GM10248 (cell line): ENCODE data around the gene CLIC6.
A peak's percentile ranks its signal among the peaks of the same experiment; 100 is the strongest.

Source experiments
- CTCF ChIA-PET: fragments of 300-600 bp; sonication (Branson Sonifier 250); formaldehyde crosslinking; extraction: SDS; loops from one replicate; lab custom pipeline; 2021; ENCODE audit warnings: antibody characterized with exemption; lab: Yijun Ruan, JAX
- POLR2A ChIA-PET: fragments of 350-650 bp; sonication (Branson Sonifier 250); formaldehyde crosslinking; extraction: SDS; loops from one replicate; lab custom pipeline; 2020; ENCODE audit warnings: antibody characterized with exemption; lab: Yijun Ruan, JAX
- DNase-seq: peaks from one replicate; pipeline ENCODE4 v3.0.0; 2012; ENCODE audit errors: extremely low spot score
- CTCF ChIP-seq: IDR thresholded peaks from 2 replicates; pipeline ENCODE4 v1.5.1; 2012; ENCODE audit warnings: mild to moderate bottlenecking, low read depth; ENCODE audit errors: extremely low read depth, missing control alignments, control extremely low read depth

Gene CLIC6

GRCh38 chr21:34744801-34745200, 76.0 kb downstream of the CLIC6 start:
- TF ChIP-seq CTCF, result no peak
- DNase-seq, result no peak
- CTCF ChIA-PET, result interaction anchor here (0.9 to 3.2 kb wide), 36 partner anchors 8 to 1286 kb away, joined by 3 to 35 read pairs (median 5); partner anchors contain the start of gene CLIC6
- POLR2A ChIA-PET, result no interaction called here

DNA sequence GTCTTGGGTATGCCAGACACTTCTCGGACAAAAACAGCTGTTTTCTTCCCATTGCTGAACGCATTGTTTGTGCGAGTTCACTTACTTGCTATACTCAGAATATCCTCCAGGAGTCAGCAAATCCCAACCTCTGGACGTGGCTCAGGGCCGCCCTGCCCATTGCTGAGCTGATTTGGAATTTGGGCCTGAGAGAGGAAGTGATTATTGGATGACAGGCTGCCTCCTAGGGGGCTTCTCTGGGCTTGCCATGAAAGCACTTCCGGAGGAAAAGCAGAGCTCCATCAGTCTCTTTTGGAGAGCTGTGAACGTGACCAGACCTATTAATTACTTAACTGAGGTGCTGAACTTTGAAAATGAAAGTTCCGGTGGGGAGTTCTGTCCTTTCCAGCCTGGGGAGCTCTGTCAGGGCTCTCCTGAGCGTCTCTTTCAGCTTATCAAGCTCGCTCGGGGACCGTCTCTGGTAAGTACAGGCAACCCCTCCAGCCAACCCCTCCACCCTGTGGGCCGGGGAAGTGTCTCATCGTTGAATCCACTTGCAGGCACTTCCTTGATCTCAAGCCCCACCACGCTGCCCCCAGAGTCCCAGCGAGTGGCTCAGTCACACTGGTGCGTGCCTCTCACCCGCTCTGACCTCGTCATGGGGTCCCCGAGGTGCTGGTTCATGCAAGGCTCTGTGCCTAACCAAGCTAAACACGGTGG, 76.9 kb downstream of the CLIC6 start:
- DNase-seq, result peak; percentile 79
- ChIA-PET POLR2A (no interaction called here), CTCF (interaction anchor here (0.6 to 3.2 kb wide), 65 partner anchors 9 to 1314 kb away, joined by 3 to 35 read pairs (median 4); partner anchors contain the start of genes CLIC6 and SETD4)
- peak; percentile 82 for TF ChIP-seq CTCF

DNA sequence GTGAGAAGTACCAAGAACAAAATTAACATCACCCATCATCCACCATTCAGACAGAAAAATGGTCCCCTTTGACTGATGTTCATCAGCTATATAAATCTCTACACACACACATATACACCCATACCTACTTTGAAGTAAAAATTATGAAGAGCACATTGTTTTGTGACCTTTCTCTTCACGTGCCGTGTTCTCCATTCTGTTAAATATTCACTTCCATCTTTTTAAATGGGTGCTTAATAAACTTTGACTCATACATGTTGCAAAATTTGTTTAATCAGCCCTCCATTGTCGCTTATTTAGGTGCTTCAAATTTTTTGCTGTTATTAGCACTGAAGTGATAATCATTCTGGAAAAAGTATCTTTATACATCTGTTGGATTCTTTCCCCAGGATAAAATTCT, 80.1 kb downstream of the CLIC6 start:
- TF ChIP-seq CTCF, result no peak
- ChIA-PET POLR2A (no interaction called here), CTCF (interaction anchor here (1.3 kb wide), 1 partner anchor 25 kb away, joined by 3 read pairs; no protein-coding TSS in a partner anchor)
- DNase-seq, result no peak

GRCh38 chr21:34754690-34755647, 86.2 kb downstream of the CLIC6 start:
- no peak for TF ChIP-seq CTCF
- ChIA-PET CTCF (interaction anchor here (1.4 kb wide), 2 partner anchors 9 to 135 kb away, joined by 3 to 6 read pairs; no protein-coding TSS in a partner anchor), POLR2A (no interaction called here)
- DNase-seq, result no peak

- DNase-seq, result no peak
- TF ChIP-seq CTCF, result no peak
- ChIA-PET POLR2A (no interaction called here), CTCF (interaction anchor here (0.8 to 5.0 kb wide), 6 partner anchors 16 to 73 kb away, joined by 3 to 35 read pairs (median 4); no protein-coding TSS in a partner anchor)
Observed at GRCh38 chr21:34761758-34762330, 93.0 kb downstream of the CLIC6 start.

GRCh38 chr21:34762786-34763185, 94.0 kb downstream of the CLIC6 start:
- CTCF ChIA-PET, result interaction anchor here (0.8 to 5.0 kb wide), 3 partner anchors 17 to 40 kb away, joined by 3 to 35 read pairs (median 6); no protein-coding TSS in a partner anchor
- POLR2A ChIA-PET, result no interaction called here
- DNase-seq, result no peak
- TF ChIP-seq CTCF, result no peak
